ENCODE measurements around the gene TMPRSS5. TPM values are rescaled to one million over a fixed set of nuclear protein-coding genes. Genes with fewer than 3 reads are reported as not detected.

TMPRSS5 gene
- polyA plus RNA-seq, 4 donors, result 0.60 to 1.8 (median 1.2) TPM

Other genes with a start within 250 kb of the TMPRSS5 start
- under 1 TPM; 0.21 to 0.91 (median 0.64) TPM for gene DRD2, start 230.9 kb downstream of the TMPRSS5 start, polyA plus RNA-seq (ENCODE audit: insufficient read length in 4 of 4)
- 10 to 100 TPM; 18.9 to 26.2 (median 24.2) TPM for gene ZW10, start 67.4 kb upstream of the TMPRSS5 start, polyA plus RNA-seq (ENCODE audit: insufficient read length in 4 of 4)
- not detected for gene CLDN25, start 73.5 kb upstream of the TMPRSS5 start, polyA plus RNA-seq (ENCODE audit: insufficient read length in 4 of 4)
- gene USP28, start 169.3 kb upstream of the TMPRSS5 start, polyA plus RNA-seq (ENCODE audit: insufficient read length in 4 of 4), result 10 to 100 TPM; 38.9 to 47.5 (median 45.9) TPM
- under 1 TPM in 3 of 4 donors, not detected in 1; 0.11 to 0.32 (median 0.19) TPM for gene HTR3B, start 198.5 kb upstream of the TMPRSS5 start, polyA plus RNA-seq (ENCODE audit: insufficient read length in 4 of 4)